HFF-Myc (cell line): ENCODE results near the gene FIZ1.

ENCODE experiments used
- DNase-seq: peaks from one replicate; pipeline ENCODE4 v3.0.0-alpha.2; 2011; ENCODE audit warnings: low read depth; ENCODE audit errors: extremely low read depth
- H3K4me3 ChIP-seq: replicated peaks from 2 replicates; pipeline ENCODE4 v1.5.1; 2011; ENCODE audit warnings: low read depth, mild to moderate bottlenecking, control low read depth, low read length
- CTCF ChIP-seq: IDR thresholded peaks from 2 replicates; pipeline ENCODE4 v1.5.1; 2012; ENCODE audit warnings: mild to moderate bottlenecking, low read depth, low read length, control low read depth; ENCODE audit errors: missing control alignments

The FIZ1 gene

GRCh38 chr19:55613396-55613795 lies 14.1 kb upstream of the FIZ1 start:
- TF ChIP-seq CTCF, result no peak
- no peak overlapping the region for H3K4me3 ChIP-seq
- no peak for DNase-seq

- no peak for DNase-seq
- no peak overlapping the region for H3K4me3 ChIP-seq
- TF ChIP-seq CTCF, result no peak
Observed at GRCh38 chr19:55611983-55612645, 12.8 kb upstream of the FIZ1 start.

- H3K4me3 ChIP-seq, result no peak overlapping the region
- no peak for TF ChIP-seq CTCF
- DNase-seq, result no peak
Observed at GRCh38 chr19:55611300-55611982, 12.1 kb upstream of the FIZ1 start.

GRCh38 chr19:55609326-55609725 lies 10.0 kb upstream of the FIZ1 start:
- DNase-seq, result no peak
- no peak overlapping the region for H3K4me3 ChIP-seq
- TF ChIP-seq CTCF, result no peak

- no peak for DNase-seq
- TF ChIP-seq CTCF, result no peak
- H3K4me3 ChIP-seq, result peak overlapping the region; percentile 92
Observed at GRCh38 chr19:55606817-55607216, 7.5 kb upstream of the FIZ1 start.

- H3K4me3 ChIP-seq, result peak overlapping the region; percentile 92
- DNase-seq, result no peak
- no peak for TF ChIP-seq CTCF
Observed at GRCh38 chr19:55606471-55606787, 7.1 kb upstream of the FIZ1 start.
